SHP77 treated with DMSO at 0.1 percent for 48 hours (cell line): ENCODE results near the gene NKD2.
A peak's percentile ranks its signal among the peaks of the same experiment; 100 is the strongest.

Experiments used
- DNase-seq: peaks from one replicate; lab custom pipeline; 2025; lab: John Stamatoyannopoulos, UW

NKD2 gene

GRCh38 chr5:1029945-1030625 lies 21.5 kb downstream of the NKD2 start:
- no peak for DNase-seq

- DNase-seq, result no peak
These were observed 22.2 kb downstream of the NKD2 start for GRCh38 chr5:1030801-1031271.

DNA sequence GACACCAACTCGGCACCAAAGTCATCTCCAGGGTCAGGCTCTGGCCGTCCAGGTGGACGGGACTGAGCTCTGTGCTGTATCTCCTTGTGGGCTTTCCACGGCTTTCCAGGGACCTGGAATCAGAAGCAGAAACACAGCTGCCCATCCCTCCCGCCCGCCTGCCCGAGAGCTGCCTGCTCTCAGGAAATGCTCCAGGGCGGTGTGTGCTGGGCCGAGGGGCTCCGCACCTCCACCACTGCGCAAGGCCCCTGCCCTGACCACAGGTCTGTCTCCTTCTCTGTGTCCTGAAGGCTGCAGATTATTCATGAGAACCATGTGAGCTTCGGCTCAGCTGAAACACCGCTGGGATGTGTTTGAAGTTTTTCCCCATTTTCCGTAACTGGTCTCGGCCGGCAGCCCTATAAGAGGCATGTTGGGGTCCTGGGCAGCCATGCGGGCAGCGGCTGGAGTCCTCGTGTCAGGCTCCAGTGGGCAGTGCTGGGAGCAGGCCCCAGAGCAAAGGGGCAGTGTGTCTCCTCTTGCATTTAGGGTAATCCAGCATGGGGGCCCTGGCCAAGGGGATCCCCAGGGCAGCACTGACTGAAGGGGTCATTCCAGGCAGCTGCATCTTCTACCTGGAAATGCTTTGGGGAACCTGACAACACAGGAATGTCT lies 22.8 kb downstream of the NKD2 start:
- no peak for DNase-seq

- DNase-seq, result no peak
These were observed 23.4 kb downstream of the NKD2 start for GRCh38 chr5:1032011-1032410.

DNA sequence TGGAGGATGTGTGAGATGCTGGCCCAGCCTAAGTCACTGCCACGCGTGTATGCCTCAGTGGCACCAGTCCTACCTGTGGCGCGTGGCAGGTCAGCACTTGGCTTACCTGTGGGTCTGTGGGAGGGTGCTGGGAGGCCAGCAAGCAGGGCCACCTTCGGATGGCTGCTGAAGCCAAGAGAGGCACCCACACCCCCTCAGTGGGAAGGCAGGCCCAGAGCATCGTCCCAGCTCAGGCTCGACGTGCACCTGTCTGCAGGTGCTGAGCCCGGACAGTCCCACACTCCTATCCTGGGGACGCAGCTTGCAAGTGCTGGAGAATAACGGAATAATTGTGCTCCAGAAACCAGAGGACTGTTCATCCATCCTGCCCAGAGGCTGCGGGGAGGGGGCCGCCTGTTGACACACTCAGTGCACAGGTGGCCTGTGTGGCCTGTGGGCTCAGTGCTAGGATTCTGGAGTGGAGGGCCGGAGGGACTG lies 24.0 kb downstream of the NKD2 start:
- DNase-seq, result no peak

DNA sequence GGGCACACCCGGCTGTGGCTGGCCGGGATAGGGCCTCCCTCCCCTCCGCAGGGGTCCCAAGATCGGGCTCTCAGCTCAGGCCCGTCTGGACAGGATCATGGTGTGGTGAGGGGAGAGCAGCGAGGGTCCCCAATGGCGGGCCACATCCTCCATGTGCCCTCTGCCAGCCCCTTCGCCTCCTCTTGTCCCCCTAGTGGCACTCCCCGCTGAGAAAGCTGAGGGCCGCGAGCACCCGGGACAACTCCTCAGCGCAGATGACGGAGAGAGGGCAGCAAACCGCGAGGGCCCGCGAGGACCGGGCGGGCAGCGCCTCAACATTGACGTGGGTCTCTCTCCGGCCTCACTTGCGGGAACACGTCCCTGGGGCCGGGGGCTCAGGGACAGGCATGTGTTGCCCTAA lies 24.6 kb downstream of the NKD2 start:
- no peak for DNase-seq

DNA sequence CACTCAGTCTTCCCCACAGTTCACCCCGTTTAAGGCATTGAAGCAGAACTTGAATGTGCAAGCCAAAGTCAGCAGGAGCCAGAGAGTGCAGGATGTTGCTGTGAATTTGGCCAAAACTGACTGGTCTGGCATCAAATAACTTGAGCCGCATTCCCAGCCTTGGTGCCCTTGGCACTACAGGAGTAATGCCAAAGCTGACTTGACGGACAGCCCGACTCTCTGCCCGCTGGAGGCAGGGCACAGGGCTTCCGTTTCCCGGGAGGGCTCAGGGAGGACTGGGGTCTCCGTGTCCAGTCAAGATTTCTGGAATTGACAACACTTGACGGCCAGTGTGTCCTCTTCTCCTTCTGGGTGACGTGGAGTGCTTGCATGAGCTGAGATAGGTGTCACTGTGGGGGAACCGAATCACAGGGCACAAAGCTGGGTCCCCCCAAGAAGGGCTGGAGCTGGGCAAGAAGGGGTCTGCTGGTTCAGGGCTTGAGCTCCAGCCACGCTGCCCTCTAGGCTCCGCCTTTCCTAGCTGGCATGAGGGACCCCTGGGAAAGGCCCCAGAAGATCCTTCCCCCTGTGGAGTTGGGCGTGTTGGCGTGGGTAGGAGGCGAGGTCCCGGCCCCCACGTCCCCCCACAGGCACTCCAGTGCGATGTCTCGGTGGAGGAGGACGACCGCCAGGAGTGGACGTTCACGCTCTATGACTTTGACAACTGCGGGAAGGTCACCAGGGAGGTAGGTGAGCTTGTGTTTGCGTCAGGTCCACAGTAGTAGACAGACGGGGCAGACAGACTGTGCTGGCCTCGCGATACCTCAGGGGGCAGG lies 25.2 kb downstream of the NKD2 start:
- no peak for DNase-seq

DNA sequence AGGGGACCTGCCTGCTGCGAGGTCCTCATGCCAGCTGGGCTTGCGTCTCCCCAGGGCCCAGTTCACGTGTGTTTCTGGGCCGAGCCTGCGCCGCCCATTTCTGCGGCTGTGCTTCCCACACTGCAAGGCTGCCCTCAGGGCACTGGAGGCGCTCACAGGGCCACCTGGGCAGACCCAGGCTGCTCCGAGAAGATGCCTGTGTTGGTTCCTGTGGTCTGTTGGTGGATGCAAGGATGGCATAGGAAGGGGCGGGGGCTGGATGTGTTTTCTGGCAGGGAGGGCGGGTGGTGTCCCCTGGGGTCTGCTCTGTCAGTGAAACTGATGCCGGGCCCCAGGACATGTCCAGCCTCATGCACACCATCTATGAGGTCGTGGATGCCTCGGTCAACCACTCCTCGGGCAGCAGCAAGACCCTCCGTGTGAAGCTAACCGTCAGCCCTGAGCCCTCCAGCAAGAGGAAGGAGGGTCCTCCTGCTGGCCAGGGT lies 25.9 kb downstream of the NKD2 start:
- DNase-seq, result no peak

DNA sequence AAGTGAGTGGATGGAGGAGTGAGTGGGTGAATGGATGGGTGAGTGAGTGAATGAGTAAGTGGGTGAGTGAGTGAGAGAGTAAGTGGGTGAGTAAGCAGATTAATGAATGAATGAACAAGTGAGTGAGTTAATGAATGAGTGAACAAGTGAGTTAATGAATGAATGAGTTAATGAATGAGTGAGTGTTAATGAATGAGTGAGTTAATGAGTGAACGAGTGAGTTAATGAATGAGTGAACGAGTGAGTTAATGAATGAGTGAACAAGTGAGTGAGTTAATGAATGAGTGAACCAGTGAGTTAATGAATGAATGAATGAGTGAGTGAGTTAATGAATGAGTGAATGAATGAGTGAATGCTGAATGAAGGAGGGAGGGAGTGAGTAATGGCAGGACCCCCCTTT lies 26.4 kb downstream of the NKD2 start:
- DNase-seq, result no peak

DNA sequence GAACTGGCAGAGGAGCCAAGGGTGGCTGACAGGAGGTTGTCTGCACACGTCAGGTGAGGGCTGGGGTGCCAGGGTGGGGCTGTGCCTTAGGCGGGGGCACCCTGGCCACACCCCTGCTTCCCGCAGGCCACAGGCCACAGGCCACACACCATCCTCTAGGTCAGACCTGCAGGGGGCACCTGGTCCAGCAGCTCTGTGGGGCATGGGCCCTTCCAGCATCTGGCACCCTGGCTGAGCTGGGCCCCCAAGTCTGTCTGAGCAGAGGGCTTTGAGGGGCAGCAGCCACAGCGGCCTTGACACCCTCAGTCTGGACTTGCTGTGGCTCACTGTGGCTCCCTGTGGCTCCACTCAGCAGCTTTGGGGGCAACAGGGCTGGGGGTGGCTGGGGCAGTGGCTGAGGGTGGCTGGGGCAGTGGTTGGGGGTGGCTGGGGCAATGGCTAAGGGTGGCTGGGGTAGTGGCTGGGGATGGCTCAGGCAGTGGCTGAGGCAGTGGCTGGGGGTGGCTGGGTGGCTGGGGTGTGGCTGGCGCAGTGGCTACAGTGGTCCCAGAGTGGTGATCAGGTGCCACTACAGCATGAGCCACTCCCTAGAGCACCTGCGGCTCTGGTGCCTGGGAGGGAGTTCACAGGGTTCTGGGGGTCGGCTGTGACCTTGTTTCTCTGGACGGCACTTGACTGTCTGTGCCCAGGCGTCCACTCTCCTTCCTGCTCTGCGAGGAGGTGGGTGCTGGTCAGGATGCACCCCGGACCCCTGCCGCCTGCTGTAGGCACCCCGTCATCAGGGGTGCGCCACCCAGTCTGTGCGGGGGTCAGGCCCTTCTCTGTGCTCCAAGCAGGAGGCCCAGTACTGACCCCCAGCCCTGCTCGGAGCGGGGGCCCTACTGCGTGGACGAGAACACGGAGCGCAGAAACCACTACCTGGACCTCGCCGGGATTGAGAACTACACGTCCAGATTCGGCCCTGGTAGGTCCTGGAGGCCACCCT lies 27.1 kb downstream of the NKD2 start:
- DNase-seq, result no peak

- DNase-seq, result no peak
These were observed 28.0 kb downstream of the NKD2 start for GRCh38 chr5:1036504-1037122.

DNA sequence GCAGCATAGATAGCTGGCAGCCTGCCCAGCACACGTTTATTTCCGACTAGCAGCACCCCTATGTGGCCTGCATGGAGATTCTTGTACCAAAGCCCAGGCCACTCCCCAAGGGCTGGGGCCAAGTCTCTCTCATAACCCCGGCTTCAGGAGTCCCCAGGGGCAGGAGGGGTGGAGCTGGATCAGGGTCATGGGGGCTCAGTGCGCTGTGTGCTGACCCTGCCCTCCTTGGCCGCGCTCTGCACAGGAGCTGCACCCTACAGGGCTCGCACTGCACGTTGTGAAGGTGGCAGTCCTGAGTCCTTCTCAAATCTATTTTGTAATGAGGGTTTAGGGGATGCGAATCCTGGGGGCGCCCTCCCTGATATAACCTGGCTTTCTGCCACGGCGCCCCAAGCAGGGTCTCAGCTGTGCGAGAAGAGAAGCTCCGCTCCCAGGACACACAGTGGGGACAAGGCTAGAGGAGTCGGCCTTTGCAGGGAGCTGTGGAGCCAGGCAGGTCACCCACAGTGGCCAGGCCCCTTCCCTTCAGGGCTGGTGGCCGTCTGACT lies 28.6 kb downstream of the NKD2 start:
- DNase-seq, result peak; percentile 18

GRCh38 chr5:1037671-1038416 lies 29.2 kb downstream of the NKD2 start:
- DNase-seq, result no peak

GRCh38 chr5:1038417-1039209 lies 30.0 kb downstream of the NKD2 start:
- no peak for DNase-seq

GRCh38 chr5:1039210-1039548 lies 30.6 kb downstream of the NKD2 start:
- no peak for DNase-seq

GRCh38 chr5:1039706-1040260 lies 31.2 kb downstream of the NKD2 start:
- no peak for DNase-seq

DNA sequence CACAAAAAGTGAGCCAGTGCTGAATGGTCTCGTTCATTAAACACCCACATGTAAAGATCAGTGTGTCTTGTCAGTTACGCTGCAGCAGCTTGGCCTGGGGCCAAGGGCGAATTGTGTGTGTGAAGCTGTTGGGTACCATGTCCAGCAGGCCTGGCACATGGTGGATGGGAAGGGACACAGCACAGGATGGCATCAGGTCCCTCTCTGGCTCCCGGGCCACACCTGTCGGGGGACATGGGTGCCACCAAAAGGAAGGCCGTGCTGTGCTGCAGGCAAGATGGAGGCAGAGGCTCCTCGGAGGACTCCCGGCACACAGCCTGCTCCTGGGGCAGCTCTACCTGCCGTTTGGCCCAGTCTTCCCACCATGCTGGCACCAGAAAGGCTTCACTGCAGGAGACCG lies 32.0 kb downstream of the NKD2 start:
- DNase-seq, result no peak

DNA sequence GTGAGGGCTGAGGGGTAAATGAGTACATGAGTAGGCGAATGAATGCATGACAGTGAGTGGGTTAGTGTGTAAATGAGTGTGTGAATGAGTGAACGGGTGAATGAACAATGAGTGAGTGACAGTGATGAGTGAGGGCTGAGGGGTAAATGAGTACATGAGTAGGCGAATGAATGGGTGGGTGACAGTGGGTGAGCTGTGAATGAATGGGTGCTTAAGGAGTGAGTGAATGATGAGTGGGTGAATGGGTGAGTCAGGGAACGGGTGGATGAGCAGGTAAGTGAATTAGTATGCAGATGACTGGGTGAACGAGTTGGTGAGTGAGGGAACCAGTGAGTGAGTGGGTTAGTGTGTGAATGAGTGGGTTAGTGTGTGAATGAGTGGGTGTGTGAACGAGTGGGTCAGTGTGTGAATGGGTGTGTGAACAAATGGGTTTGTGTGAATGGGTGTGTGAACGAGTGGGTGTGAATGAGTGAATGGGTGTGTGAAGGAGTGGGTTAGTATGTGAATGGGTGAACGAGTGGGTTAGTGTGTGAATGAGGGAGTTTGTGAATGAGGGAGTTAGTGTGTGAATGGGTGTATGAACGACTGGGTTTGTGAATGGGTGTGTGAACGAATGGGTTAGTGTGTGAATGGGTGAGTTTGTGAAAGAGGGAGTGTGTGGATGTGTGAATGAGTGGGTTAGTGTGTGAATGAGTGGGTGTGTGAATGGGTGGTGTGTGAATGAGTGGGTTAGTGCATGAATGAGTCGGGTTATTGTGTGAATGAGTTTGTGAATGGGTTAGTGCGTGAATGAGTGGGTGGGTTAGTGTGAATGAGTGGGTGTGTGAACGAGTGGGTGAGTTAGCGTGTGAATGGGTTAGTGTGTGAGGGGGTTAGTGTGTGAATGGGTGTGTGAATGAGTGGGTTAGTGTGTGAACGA lies 32.9 kb downstream of the NKD2 start:
- DNase-seq, result no peak
